Left ventricle myocardium inferior (tissue), 1 donor: ENCODE data around the gene SGMS1. TPM values are rescaled to one million over a fixed set of nuclear protein-coding genes. Genes with fewer than 3 reads are reported as not detected.

Experiments used
- DNase-seq: peaks from one replicate; pipeline ENCODE4 v3.0.0-alpha.2; 2020
- H3K27ac ChIP-seq: fragments of 200-600 bp; replicated peaks from 2 replicates; pipeline ENCODE4 v1.8.0; 2021
- H3K27me3 ChIP-seq: fragments of 200-600 bp; 2 replicates; pipeline ENCODE4 v1.8.0; 2021; ENCODE audit warnings: low read depth
- H3K36me3 ChIP-seq: fragments of 200-600 bp; 2 replicates; pipeline ENCODE4 v1.8.0; 2021
- H3K4me1 ChIP-seq: fragments of 200-600 bp; 2 replicates; pipeline ENCODE4 v1.8.0; 2021
- H3K4me3 ChIP-seq: fragments of 200-600 bp; 2 replicates; pipeline ENCODE4 v1.8.0; 2021; ENCODE audit warnings: mild to moderate bottlenecking, moderate library complexity
- H3K9me3 ChIP-seq: fragments of 200-600 bp; replicated peaks from 2 replicates; pipeline ENCODE4 v1.8.0; 2021
- CTCF ChIP-seq: fragments of 200-600 bp; IDR thresholded peaks from 2 replicates; pipeline ENCODE4 v1.8.0; 2021; ENCODE audit warnings: antibody characterized with exemption, mild to moderate bottlenecking, borderline replicate concordance
- intact Hi-C: fragments of 100-400 bp; cut with micrococcal nuclease; formaldehyde crosslinking; loops from one replicate; pipeline ENCODE4 v1.11.0; 2022
- total RNA-seq: library from RNA; stranded (reverse); fragmentation: NEBNext Ultra II Directional; extraction: Animal tissue kit (Norgen Biotek cat#: 25700); gene quantifications from one replicate; pipeline ENCODE4 v1.2.1, GENCODE V29; 2021
- donor health status: DM: no; HTN: yes; CAD: no; lungs with severe emphysema.

Gene SGMS1
- total RNA-seq, 1 donor from 2014 or later: 18.6 TPM

GRCh38 chr10:50545846-50546245, 77.9 kb downstream of the SGMS1 start:
- peaks cover 6% of the 10 kb centered on the region for H3K9me3 ChIP-seq
- H3K36me3 ChIP-seq: no peaks in the 10 kb centered on the region
- no peak overlapping the region for H3K4me3 ChIP-seq
- TF ChIP-seq CTCF: no peak
- no peaks in the 10 kb centered on the region for H3K27me3 ChIP-seq
- intact Hi-C loops: no loop called here
- no peak overlapping the region for H3K27ac ChIP-seq
- H3K4me1 ChIP-seq: peaks cover 63% of the 10 kb centered on the region
- DNase-seq: no peak

- no peak for DNase-seq
- Histone ChIP-seq H3K4me3 (no peak overlapping the region), H3K36me3 (no peaks in the 10 kb centered on the region), H3K27ac (no peak overlapping the region), H3K27me3 (no peaks in the 10 kb centered on the region), H3K4me1 (peaks cover 63% of the 10 kb centered on the region), H3K9me3 (peaks cover 6% of the 10 kb centered on the region)
- TF ChIP-seq CTCF: no peak
- intact Hi-C loops: no loop called here
These were observed 78.8 kb downstream of the SGMS1 start for GRCh38 chr10:50544857-50545429.

- Histone ChIP-seq H3K9me3 (peaks cover 6% of the 10 kb centered on the region), H3K4me3 (no peak overlapping the region), H3K36me3 (no peaks in the 10 kb centered on the region), H3K27ac (no peak overlapping the region), H3K4me1 (peaks cover 63% of the 10 kb centered on the region), H3K27me3 (no peaks in the 10 kb centered on the region)
- intact Hi-C loops: no loop called here
- no peak for DNase-seq
- no peak for TF ChIP-seq CTCF
These were observed 79.5 kb downstream of the SGMS1 start for GRCh38 chr10:50544095-50544856.

- Histone ChIP-seq H3K4me3 (no peak overlapping the region), H3K36me3 (no peaks in the 10 kb centered on the region), H3K4me1 (peaks cover 70% of the 10 kb centered on the region), H3K27me3 (no peaks in the 10 kb centered on the region), H3K27ac (no peak overlapping the region), H3K9me3 (peaks cover under 1% of the 10 kb centered on the region)
- TF ChIP-seq CTCF: no peak
- intact Hi-C loops: no loop called here
- no peak for DNase-seq
These were observed 80.9 kb downstream of the SGMS1 start for GRCh38 chr10:50542871-50543270.

DNA sequence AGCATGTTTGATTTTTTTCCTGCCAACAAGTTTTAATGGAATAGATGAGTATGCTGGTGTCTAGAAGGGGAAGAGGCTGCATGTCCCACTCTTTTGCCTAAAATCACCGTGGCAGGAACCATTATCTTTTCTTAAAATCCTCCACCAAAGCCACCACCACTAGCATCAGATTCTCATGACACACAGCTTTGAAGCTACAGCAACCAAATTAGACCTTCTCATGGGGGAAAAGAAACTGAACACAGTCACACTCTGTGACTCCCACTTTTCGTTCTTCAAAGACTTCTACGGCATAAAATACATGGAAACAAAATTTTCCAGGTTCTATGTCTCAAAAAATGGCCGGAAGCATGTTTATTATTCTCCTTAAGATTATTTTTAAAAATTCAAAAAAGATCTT, 81.8 kb downstream of the SGMS1 start:
- intact Hi-C loops: no loop called here
- no peak for DNase-seq
- peaks cover 63% of the 10 kb centered on the region for H3K4me1 ChIP-seq
- H3K4me3 ChIP-seq: no peak overlapping the region
- no peak for TF ChIP-seq CTCF
- H3K27ac ChIP-seq: no peak overlapping the region
- H3K27me3 ChIP-seq: no peaks in the 10 kb centered on the region
- no peaks in the 10 kb centered on the region for H3K9me3 ChIP-seq
- H3K36me3 ChIP-seq: no peaks in the 10 kb centered on the region
